Gastrocnemius medialis (tissue), 4 donors: ENCODE data around the gene TINAGL1. TPM values are rescaled to one million over a fixed set of nuclear protein-coding genes. Genes with fewer than 3 reads are reported as not detected.

Source experiments
- ATAC-seq, 2 donors: fragments of 150-250 bp; one replicate each; pipeline ENCODE4 v1.9.1; 2016
- DNase-seq, 2 donors: peaks; one replicate each; pipeline ENCODE4 v3.0.0-alpha.2; 2019
- H3K27ac ChIP-seq, 4 donors: fragments of 200-600 bp; sonication (generic); 1 replicate in 1 of 4; 2 replicates in 3 of 4; pipeline ENCODE4 v1.5.1; 2016 to 2018; ENCODE audit warnings: mild to moderate bottlenecking in 2 of 4, moderate library complexity in 1 of 4
- H3K27me3 ChIP-seq, 3 donors: fragments of 200-600 bp; sonication (generic) in 2 of 3; 1 replicate in 1 of 3; 2 replicates in 2 of 3; pipeline versions ENCODE4 v1.5.1 to v1.6.0; 2016 to 2019; ENCODE audit warnings: mild to moderate bottlenecking in 1 of 3, moderate library complexity in 1 of 3
- H3K36me3 ChIP-seq, 2 donors: fragments of 200-600 bp; sonication (generic) in 1 of 2; one replicate each; pipeline ENCODE4 v1.5.1; 2017 to 2018
- H3K4me1 ChIP-seq, 2 donors: fragments of 200-600 bp; sonication (generic) in 1 of 2; one replicate each; pipeline ENCODE4 v1.5.1; 2016 to 2017; ENCODE audit warnings: mild to moderate bottlenecking in 2 of 2
- H3K4me3 ChIP-seq, 4 donors: fragments of 200-600 bp; sonication (generic) in 3 of 4; 1 replicate in 1 of 4; 2 replicates in 3 of 4; pipeline ENCODE4 v1.5.1; 2016 to 2019; ENCODE audit warnings: mild to moderate bottlenecking in 2 of 4
- H3K9me3 ChIP-seq, 3 donors: fragments of 200-600 bp; sonication (generic) in 2 of 3; 1 replicate in 1 of 3; 2 replicates in 2 of 3; pipeline ENCODE4 v1.5.1; 2016 to 2019
- POLR2A ChIP-seq, 2 donors: fragments of 450-650 bp; IDR thresholded peaks; one replicate each; pipeline ENCODE4 v1.6.1; 2017; ENCODE audit warnings: antibody characterized with exemption in 2 of 2, mild to moderate bottlenecking in 2 of 2, moderate library complexity in 2 of 2
- in situ Hi-C, 4 donors: fragments of 200-750 bp; cut with MboI; loops; one replicate each; pipeline versions ENCODE4 v1.15.0 to v1.8.0; 2017; ENCODE audit warnings: low sequenced_read_pairs in 4 of 4
- intact Hi-C: fragments of 100-400 bp; cut with DNase I; formaldehyde crosslinking; loops from one replicate; pipeline ENCODE4 v1.15.1; 2023; ENCODE audit warnings: low total_unique reads
- total RNA-seq, 4 donors: library from RNA; depleted of rRNA; stranded (reverse); fragments of >200 nt; gene quantifications; one replicate each; pipeline versions ENCODE4 v1.1.0 to v1.2.3, GENCODE V29; 2016
- TF ChIP-seq, protein P1 (sequence below), 5 experiments: fragments of 450-650 bp in 3 of 5; fragments of 200-600 bp in 2 of 5; sonication (generic) in 2 of 5; IDR thresholded peaks in 4 of 5; conservative IDR thresholded peaks in 1 of 5; 1 replicate in 4 of 5; 2 replicates in 1 of 5; pipeline ENCODE4 v1.5.1; 2016 to 2019; ENCODE audit warnings: antibody characterized with exemption in 5 of 5, mild to moderate bottlenecking in 3 of 5, moderate library complexity in 3 of 5

The TINAGL1 gene, protein sequence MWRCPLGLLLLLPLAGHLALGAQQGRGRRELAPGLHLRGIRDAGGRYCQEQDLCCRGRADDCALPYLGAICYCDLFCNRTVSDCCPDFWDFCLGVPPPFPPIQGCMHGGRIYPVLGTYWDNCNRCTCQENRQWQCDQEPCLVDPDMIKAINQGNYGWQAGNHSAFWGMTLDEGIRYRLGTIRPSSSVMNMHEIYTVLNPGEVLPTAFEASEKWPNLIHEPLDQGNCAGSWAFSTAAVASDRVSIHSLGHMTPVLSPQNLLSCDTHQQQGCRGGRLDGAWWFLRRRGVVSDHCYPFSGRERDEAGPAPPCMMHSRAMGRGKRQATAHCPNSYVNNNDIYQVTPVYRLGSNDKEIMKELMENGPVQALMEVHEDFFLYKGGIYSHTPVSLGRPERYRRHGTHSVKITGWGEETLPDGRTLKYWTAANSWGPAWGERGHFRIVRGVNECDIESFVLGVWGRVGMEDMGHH
- total RNA-seq, result 100 to 1,000 TPM in 2 of 4 donors, 10 to 100 TPM in 2; 50.3 to 120 (median 105) TPM

- intact Hi-C loops, result no loop called here
- DNase-seq (no peak), ATAC-seq (peak; percentile 21 to 53)
- in situ Hi-C loops, result no loop called here
- Histone ChIP-seq H3K9me3 (no peaks in the 10 kb centered on the region), H3K4me1 (peaks cover 0 to 10% of the 10 kb centered on the region in 2 donors), H3K36me3 (no peaks in the 10 kb centered on the region), H3K4me3 (peak within 1 kb of the TSS; percentile 54 to 67 (median 57)), H3K27ac (peak within 1 kb of the TSS; percentile 62 to 83 (median 76)), H3K27me3 (no peaks in the 10 kb centered on the region)
- TF ChIP-seq POLR2A (IDR thresholded peaks at IDR 0.05), result peak; percentile 47 to 67
- TF ChIP-seq, protein P1, sequence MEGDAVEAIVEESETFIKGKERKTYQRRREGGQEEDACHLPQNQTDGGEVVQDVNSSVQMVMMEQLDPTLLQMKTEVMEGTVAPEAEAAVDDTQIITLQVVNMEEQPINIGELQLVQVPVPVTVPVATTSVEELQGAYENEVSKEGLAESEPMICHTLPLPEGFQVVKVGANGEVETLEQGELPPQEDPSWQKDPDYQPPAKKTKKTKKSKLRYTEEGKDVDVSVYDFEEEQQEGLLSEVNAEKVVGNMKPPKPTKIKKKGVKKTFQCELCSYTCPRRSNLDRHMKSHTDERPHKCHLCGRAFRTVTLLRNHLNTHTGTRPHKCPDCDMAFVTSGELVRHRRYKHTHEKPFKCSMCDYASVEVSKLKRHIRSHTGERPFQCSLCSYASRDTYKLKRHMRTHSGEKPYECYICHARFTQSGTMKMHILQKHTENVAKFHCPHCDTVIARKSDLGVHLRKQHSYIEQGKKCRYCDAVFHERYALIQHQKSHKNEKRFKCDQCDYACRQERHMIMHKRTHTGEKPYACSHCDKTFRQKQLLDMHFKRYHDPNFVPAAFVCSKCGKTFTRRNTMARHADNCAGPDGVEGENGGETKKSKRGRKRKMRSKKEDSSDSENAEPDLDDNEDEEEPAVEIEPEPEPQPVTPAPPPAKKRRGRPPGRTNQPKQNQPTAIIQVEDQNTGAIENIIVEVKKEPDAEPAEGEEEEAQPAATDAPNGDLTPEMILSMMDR (IDR thresholded peaks at IDR 0.05 in 4 of 5, conservative IDR thresholded peaks at IDR 0.05 in 1 of 5), result no peak
Measured at GRCh38 chr1:31576201-31576669, at the start of gene TINAGL1. Gene TINAGL1 (plus strand): TSS chr1:31576515. CDS start chr1:31577149, 634 bp downstream.

DNA sequence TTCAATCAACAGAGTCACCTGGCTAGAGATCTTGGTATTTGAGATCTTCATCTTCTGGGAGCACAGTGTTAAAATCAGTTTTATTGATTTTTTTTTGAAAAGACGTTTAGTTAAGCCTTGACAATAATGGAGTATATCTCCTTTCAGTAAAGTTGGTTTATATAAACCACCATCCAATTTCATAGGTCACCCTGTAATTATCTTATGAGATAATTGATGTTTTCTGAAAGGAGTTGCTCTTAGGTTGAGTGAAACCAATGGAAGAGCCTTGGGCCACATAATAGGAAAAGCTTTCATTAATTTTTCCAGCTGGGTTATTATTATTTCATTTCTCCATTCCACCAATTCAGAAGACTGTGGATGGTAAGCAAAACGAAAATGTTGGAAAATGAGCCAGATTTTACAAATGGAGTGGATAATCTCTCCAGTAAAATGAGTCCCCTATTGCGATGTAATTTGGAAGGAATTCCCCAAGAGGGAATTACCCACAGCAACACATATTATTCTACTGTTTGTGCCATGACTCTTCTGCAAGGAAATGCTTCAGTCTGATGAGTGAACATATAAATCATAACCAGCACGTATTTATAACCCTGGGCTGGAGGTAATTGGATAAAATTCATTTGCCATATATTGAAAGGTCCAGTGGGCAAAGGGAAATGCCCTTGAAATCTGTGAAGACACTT lies 46.2 kb upstream of the TINAGL1 start:
- intact Hi-C loops (no loop called here), in situ Hi-C loops (loop anchor here in 3 of 4 donors (10.0 to 25.0 kb wide), 2 partner anchors 205 to 343 kb away; no protein-coding TSS in a partner anchor)
- H3K27ac ChIP-seq, result no peak overlapping the region
- no peaks in the 10 kb centered on the region for H3K9me3 ChIP-seq
- peaks cover 0 to 2% (median 0%) of the 10 kb centered on the region in 3 donors for H3K27me3 ChIP-seq
- TF ChIP-seq, protein P1 (IDR thresholded peaks at IDR 0.05 in 4 of 5, conservative IDR thresholded peaks at IDR 0.05 in 1 of 5), result no peak
- TF ChIP-seq POLR2A (IDR thresholded peaks at IDR 0.05), result no peak
- no peaks in the 10 kb centered on the region for H3K4me1 ChIP-seq
- ATAC-seq, result no peak
- H3K4me3 ChIP-seq, result no peak overlapping the region
- no peak for DNase-seq
- no peaks in the 10 kb centered on the region for H3K36me3 ChIP-seq

DNA sequence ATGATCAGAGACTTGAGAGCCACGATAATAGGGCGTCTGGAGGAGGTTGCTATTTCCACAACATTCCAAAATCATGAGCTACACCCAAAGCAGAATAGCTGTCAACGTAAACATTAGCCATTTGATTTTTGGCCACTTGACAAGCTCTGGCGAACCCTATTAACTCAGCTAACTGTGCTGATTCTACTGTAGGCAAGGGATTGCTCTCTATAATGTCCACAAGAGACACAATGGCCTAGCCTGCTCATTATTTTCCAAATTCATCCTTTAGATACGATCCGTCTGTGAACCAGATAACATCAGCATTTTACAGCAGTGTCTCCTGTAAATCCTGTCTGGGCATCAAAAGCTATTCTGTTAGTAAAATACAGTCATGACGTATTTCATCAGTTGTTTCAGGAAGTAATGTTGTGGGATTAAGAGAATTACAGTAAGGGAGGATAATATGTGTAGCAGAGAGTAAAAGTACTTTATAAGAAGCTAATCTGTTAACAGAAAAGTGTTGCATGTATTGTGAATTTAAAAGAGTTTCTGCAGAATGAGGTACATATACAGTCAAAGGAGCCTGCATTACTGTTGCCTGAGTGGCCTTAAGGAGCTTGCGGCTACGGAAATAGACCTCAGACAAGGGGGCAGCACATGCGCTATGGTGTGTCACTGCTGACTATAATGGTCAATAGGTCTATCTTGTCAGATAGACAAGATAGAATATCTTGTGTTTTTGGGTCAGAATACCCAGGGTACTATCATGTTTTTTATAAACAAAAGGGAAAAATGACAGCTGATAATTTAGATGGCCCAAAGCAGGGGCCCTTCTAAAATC lies 44.9 kb upstream of the TINAGL1 start:
- no peak for DNase-seq
- ATAC-seq, result no peak
- in situ Hi-C loops, result loop anchor here in 3 of 4 donors (10.0 to 25.0 kb wide), 2 partner anchors 207 to 344 kb away; no protein-coding TSS in a partner anchor
- Histone ChIP-seq H3K27ac (no peak overlapping the region), H3K36me3 (no peaks in the 10 kb centered on the region), H3K27me3 (peaks cover 0 to 2% (median 0%) of the 10 kb centered on the region in 3 donors), H3K4me1 (no peaks in the 10 kb centered on the region), H3K4me3 (no peak overlapping the region), H3K9me3 (no peaks in the 10 kb centered on the region)
- intact Hi-C loops, result no loop called here
- TF ChIP-seq, protein P1 (IDR thresholded peaks at IDR 0.05 in 4 of 5, conservative IDR thresholded peaks at IDR 0.05 in 1 of 5), result no peak
- no peak for TF ChIP-seq POLR2A (IDR thresholded peaks at IDR 0.05)

DNA sequence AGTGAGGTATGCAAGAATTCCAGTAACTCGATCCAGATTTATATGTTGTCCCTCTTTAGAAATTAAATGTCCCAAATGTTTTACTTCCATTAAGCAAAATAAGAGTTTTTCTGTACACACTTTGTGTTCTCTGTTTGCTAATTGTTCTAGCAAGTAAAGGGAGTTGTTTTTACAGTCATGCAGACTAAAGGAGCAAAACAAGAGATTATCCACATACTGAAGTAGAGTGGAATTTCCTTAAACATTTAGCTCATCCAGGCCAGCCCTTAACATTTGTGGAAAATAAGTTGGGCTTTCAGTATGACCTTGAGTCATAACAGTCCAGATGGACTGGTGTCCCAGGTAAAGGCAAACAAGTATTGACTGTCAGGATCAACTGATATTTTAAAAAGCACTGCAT lies 44.1 kb upstream of the TINAGL1 start:
- no peak for DNase-seq
- Histone ChIP-seq H3K9me3 (no peaks in the 10 kb centered on the region), H3K36me3 (no peaks in the 10 kb centered on the region), H3K27ac (no peak overlapping the region), H3K27me3 (peaks cover 0 to 2% (median 0%) of the 10 kb centered on the region in 3 donors), H3K4me1 (no peaks in the 10 kb centered on the region), H3K4me3 (no peak overlapping the region)
- intact Hi-C loops (no loop called here), in situ Hi-C loops (loop anchor here in 3 of 4 donors (10.0 to 25.0 kb wide), 2 partner anchors 207 to 345 kb away; no protein-coding TSS in a partner anchor)
- TF ChIP-seq POLR2A (IDR thresholded peaks at IDR 0.05), result no peak
- TF ChIP-seq, protein P1 (IDR thresholded peaks at IDR 0.05 in 4 of 5, conservative IDR thresholded peaks at IDR 0.05 in 1 of 5), result no peak
- no peak for ATAC-seq
